ENCODE results near the gene MTHFD1L.
"Not testable (repeated sequence)": the region's sequence is repeated elsewhere in the genome, so short reads cannot be mapped to it uniquely, and the experiment has no call there.

DNA sequence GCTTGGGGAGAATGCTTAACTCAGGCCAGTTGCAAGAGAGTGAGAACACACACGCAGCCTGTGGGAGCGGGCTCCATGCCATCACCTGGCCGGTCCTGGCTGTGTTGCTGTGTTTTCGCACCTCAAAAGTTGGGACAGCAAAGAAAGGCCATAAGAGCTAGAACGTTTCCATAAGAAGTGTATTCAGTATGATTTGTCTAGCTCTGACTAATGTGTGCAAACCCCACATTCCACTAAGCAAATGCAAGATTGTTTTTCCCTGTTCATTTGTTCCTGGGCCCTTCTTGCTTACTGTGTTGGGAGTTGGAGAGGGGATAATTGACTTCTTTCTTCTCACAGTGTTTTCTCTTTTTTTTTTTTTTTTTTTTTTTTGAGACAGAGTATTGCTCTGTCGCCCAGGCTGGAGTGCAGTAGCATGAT is 177.4 kb downstream of the MTHFD1L start:
- TF ChIP-seq POLR2AphosphoS5 (IDR thresholded peaks at IDR 0.05; ENCODE audit: borderline replicate concordance, low read depth, low read length); EZH2 (IDR thresholded peaks at IDR 0.05); FOXP2 (optimal IDR thresholded peaks at IDR 0.05; ENCODE audit: control extremely low read depth, extremely low read length, insufficient read depth): not testable (repeated sequence)
